DMS53 (cell line): ENCODE measurements around the gene ETFDH.
"Not testable (repeated sequence)": the region's sequence is repeated elsewhere in the genome, so short reads cannot be mapped to it uniquely, and the experiment has no call there.

Experiments used
- DNase-seq: peaks from one replicate; lab custom pipeline; 2025; lab: John Stamatoyannopoulos, UW

Gene ETFDH

GRCh38 chr4:158678767-158679166 is 6.7 kb downstream of the ETFDH start:
- DNase-seq, result no peak

GRCh38 chr4:158681629-158682028 is 9.5 kb downstream of the ETFDH start:
- DNase-seq, result no peak

- no peak for DNase-seq
These were observed 10.0 kb downstream of the ETFDH start for GRCh38 chr4:158682066-158682465.

- DNase-seq, result no peak
These were observed 16.7 kb downstream of the ETFDH start for GRCh38 chr4:158688813-158689212.

GRCh38 chr4:158704274-158704673 is 32.2 kb downstream of the ETFDH start:
- DNase-seq, result no peak

- DNase-seq, result peak; percentile 6
These were observed 38.7 kb downstream of the ETFDH start for GRCh38 chr4:158710814-158711213.

GRCh38 chr4:158712622-158713021 is 40.5 kb downstream of the ETFDH start:
- not testable (repeated sequence) for DNase-seq

- no peak for DNase-seq
These were observed 42.8 kb downstream of the ETFDH start for GRCh38 chr4:158714937-158715336.

- no peak for DNase-seq
These were observed 43.7 kb downstream of the ETFDH start for GRCh38 chr4:158715802-158716201.

GRCh38 chr4:158721680-158722079 is 49.6 kb downstream of the ETFDH start:
- no peak for DNase-seq

- DNase-seq, result peak; percentile 50
These were observed 50.3 kb downstream of the ETFDH start for GRCh38 chr4:158722291-158722916.

GRCh38 chr4:158722917-158723793 is 51.1 kb downstream of the ETFDH start, which contains the start of gene PPID:
Gene PPID, minus strand, starts transcription at chr4:158723396. Its CDS starts 108 bp downstream, at chr4:158723288.
- DNase-seq, result peak; percentile 93

GRCh38 chr4:158724637-158725036 is 52.5 kb downstream of the ETFDH start:
- no peak for DNase-seq

GRCh38 chr4:158726633-158727032 is 54.5 kb downstream of the ETFDH start:
- no peak for DNase-seq

- DNase-seq, result no peak
These were observed 56.1 kb downstream of the ETFDH start for GRCh38 chr4:158728236-158728635.

GRCh38 chr4:158729716-158730559 is 57.8 kb downstream of the ETFDH start:
- peak; percentile 73 for DNase-seq

GRCh38 chr4:158738866-158739265 is 66.8 kb downstream of the ETFDH start:
- DNase-seq, result no peak

- no peak for DNase-seq
These were observed 67.5 kb downstream of the ETFDH start for GRCh38 chr4:158739600-158739999.

- no peak for DNase-seq
These were observed 69.4 kb downstream of the ETFDH start for GRCh38 chr4:158741326-158742021.

- not testable (repeated sequence) for DNase-seq
These were observed 74.4 kb downstream of the ETFDH start for GRCh38 chr4:158746537-158746936.

GRCh38 chr4:158750379-158750778 is 78.3 kb downstream of the ETFDH start:
- DNase-seq, result no peak
